ENCODE data around the gene PRXL2A. TPM values are rescaled to one million over a fixed set of nuclear protein-coding genes. Genes with fewer than 3 reads are reported as not detected.
A peak's percentile ranks its signal among the peaks of the same experiment; 100 is the strongest.

Gene PRXL2A
- total RNA-seq, 1 experiment from 2014 or later: 1.7 TPM

DNA sequence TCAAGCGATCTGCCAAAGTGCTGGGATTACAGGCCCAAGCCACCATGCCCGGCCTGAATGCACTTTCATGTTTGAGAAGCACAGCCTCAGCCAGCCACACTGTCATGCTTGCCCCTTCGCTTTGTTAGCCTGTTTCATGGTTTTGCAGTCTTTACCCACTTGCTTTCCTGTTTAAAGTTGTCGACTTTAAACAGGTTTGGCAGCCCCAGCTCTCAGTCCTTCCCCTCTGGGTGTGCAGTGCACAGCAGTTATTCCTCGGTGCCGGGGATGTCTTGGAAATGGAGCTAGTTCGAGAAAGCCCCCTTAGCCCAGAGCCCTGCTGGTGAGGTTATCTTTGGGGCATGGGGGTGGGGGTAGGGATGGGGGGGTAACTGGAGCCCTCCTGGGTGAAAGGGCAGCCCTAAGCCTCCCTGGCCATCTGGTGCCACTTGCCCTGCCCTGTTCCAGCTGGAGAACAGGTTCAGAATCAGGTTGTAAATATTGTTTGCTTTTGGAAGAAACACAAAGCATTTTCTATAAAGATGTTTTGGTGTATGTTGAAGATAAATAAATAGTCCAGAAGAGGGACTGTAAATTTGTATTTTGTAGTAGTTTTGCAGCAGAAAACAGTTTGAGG is 60.6 kb downstream of the PRXL2A start:
- Histone ChIP-seq H3K9me2 (replicated peaks; ENCODE audit: insufficient read depth, low read length) (no peaks in the 10 kb centered on the region), H2AFZ (ENCODE audit: low read length) (no peak overlapping the region), H3K4me1 (ENCODE audit: low read length) (peaks cover 26% of the 10 kb centered on the region), H3K4me3 (ENCODE audit: low read length) (no peak overlapping the region), H3K9ac (ENCODE audit: low read length) (no peak overlapping the region), H3K4me2 (ENCODE audit: low read depth, low read length, poor library complexity, severe bottlenecking) (no peak overlapping the region), H3K27me3 (ENCODE audit: low read length) (no peaks in the 10 kb centered on the region), H3K9me3 (ENCODE audit: low read length) (no peaks in the 10 kb centered on the region), H3K27ac (ENCODE audit: low read length) (no peak overlapping the region), H3K79me2 (ENCODE audit: low read length) (no peaks in the 10 kb centered on the region), H4K20me1 (ENCODE audit: insufficient read depth, low read depth, low read length) (no peaks in the 10 kb centered on the region), H3K36me3 (ENCODE audit: insufficient read depth, low read length) (no peaks in the 10 kb centered on the region)
- DNase-seq: no peak

DNA sequence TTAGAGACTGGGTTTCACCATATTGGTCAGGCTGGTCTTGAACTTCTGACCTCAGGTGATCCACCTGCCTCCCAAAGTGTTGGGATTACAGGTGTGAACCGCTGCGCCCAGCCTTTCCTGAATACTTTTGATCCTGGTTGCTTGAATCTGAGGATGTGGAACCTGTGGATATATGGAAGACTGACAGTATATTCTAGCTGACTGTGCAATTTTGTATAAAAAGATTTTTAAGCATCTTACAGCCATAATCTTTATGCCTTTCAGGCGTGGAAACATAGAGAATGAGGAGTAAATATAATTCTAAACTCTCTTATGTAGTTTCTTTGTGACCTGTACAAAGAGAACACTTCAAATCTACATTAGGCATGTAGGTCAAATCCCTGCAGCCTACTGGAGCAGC is 61.9 kb downstream of the PRXL2A start:
- Histone ChIP-seq H2AFZ (ENCODE audit: low read length) (no peak overlapping the region), H3K36me3 (ENCODE audit: insufficient read depth, low read length) (no peaks in the 10 kb centered on the region), H3K9me3 (ENCODE audit: low read length) (no peaks in the 10 kb centered on the region), H3K4me1 (ENCODE audit: low read length) (peaks cover 26% of the 10 kb centered on the region), H4K20me1 (ENCODE audit: insufficient read depth, low read depth, low read length) (no peaks in the 10 kb centered on the region), H3K4me3 (ENCODE audit: low read length) (no peak overlapping the region), H3K9ac (ENCODE audit: low read length) (no peak overlapping the region), H3K4me2 (ENCODE audit: low read depth, low read length, poor library complexity, severe bottlenecking) (no peak overlapping the region), H3K27me3 (ENCODE audit: low read length) (no peaks in the 10 kb centered on the region), H3K79me2 (ENCODE audit: low read length) (no peaks in the 10 kb centered on the region), H3K27ac (ENCODE audit: low read length) (no peak overlapping the region), H3K9me2 (replicated peaks; ENCODE audit: insufficient read depth, low read length) (no peaks in the 10 kb centered on the region)
- no peak for DNase-seq

DNA sequence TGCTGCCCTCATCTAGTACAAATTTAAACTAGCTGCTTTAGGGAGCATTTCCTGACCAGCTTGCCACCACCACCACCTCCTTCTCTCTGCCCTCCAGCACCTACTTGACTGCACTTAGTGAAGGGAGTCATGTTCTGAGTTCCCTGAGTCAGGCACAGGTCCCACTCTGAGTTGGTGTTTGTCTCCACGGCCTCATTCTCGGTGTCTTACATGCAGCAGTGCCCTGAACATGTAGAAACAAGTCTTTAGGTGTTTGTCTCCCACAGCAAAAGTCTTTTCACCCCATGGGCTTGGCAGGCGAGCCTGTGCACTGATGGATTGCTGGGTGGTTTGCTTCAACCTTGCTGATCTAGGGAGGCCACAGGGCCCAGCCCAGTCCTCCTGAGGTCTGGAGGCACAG is 62.6 kb downstream of the PRXL2A start:
- H4K20me1 ChIP-seq (ENCODE audit: insufficient read depth, low read depth, low read length): no peaks in the 10 kb centered on the region
- H3K4me2 ChIP-seq (ENCODE audit: low read depth, low read length, poor library complexity, severe bottlenecking): no peak overlapping the region
- peaks cover 26% of the 10 kb centered on the region for H3K4me1 ChIP-seq (ENCODE audit: low read length)
- no peak overlapping the region for H3K4me3 ChIP-seq (ENCODE audit: low read length)
- no peaks in the 10 kb centered on the region for H3K79me2 ChIP-seq (ENCODE audit: low read length)
- no peak overlapping the region for H3K27ac ChIP-seq (ENCODE audit: low read length)
- H2AFZ ChIP-seq (ENCODE audit: low read length): no peak overlapping the region
- no peaks in the 10 kb centered on the region for H3K9me3 ChIP-seq (ENCODE audit: low read length)
- no peak overlapping the region for H3K9ac ChIP-seq (ENCODE audit: low read length)
- H3K27me3 ChIP-seq (ENCODE audit: low read length): no peaks in the 10 kb centered on the region
- no peaks in the 10 kb centered on the region for H3K9me2 ChIP-seq (replicated peaks; ENCODE audit: insufficient read depth, low read length)
- no peaks in the 10 kb centered on the region for H3K36me3 ChIP-seq (ENCODE audit: insufficient read depth, low read length)
- no peak for DNase-seq

DNA sequence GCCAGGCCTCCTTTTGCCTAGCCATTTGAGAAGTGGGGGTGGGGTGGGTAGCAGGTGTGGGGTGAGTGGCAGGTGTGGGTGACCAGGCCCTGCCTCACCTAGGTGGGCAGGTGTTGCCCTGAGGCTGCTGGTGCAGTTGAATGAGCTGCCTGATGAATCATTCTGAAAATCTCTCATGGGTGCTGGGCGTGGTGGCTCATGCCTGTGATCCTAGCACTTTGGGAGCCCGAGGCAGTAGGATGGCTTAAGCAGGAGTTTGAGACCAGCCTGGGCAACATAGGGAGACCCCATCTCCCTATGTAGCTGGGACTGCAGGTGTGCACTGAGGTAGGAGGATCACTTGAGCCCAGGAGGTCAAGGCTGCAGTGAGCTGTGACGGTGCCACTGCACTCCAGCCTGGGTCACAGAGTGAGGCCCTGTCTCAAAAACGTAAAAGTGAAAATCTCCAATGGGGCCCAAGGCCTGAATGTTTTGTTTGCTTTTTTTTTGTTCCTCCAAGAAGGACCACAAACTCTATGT is 63.4 kb downstream of the PRXL2A start:
- Histone ChIP-seq H3K27ac (ENCODE audit: low read length) (no peak overlapping the region), H3K27me3 (ENCODE audit: low read length) (no peaks in the 10 kb centered on the region), H3K4me3 (ENCODE audit: low read length) (no peak overlapping the region), H3K9me2 (replicated peaks; ENCODE audit: insufficient read depth, low read length) (no peaks in the 10 kb centered on the region), H3K4me2 (ENCODE audit: low read depth, low read length, poor library complexity, severe bottlenecking) (peak overlapping the region; percentile 34), H3K4me1 (ENCODE audit: low read length) (peaks cover 26% of the 10 kb centered on the region), H3K9me3 (ENCODE audit: low read length) (no peaks in the 10 kb centered on the region), H3K79me2 (ENCODE audit: low read length) (no peaks in the 10 kb centered on the region), H3K9ac (ENCODE audit: low read length) (no peak overlapping the region), H3K36me3 (ENCODE audit: insufficient read depth, low read length) (no peaks in the 10 kb centered on the region), H4K20me1 (ENCODE audit: insufficient read depth, low read depth, low read length) (no peaks in the 10 kb centered on the region), H2AFZ (ENCODE audit: low read length) (no peak overlapping the region)
- no peak for DNase-seq

DNA sequence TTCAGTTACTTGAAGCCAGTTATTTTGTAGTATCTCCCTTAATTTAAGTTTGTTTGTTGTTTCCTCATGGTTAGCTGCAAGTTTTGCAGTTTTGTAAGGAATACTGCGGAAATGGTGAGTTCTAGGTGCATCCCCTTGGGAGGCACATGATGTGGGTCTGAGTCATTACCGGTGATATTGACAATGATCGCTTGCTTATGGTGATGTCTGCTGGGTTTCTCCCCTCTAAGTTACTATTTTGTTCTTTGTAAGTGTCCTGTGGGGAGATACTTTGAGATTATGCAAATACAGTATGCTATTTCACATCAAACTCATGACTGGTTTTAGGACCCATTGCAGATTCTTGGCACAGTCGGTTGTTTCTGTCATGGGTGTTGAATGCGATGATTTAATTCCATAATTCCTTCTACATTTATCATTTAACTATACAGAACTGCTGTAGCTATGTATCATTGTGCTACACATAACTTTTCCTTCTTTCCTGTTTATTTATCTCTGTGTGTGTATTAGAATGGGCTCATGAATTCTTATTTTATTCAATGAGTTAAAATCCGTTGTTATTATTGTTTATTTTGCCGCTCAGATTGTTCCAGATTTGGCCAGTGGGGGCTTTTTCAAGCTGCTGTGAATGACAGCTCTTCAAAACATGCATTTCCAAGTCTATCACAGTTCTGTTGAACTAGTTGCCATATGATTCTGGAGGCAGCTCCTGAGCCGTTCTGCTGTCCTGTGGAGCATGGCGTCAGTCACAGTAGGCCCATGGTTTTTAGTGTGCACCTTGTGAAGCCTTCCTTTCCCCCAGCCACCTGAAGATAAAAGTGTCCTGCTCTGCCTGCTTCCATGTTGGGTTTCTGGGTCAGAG is 64.1 kb downstream of the PRXL2A start:
- Histone ChIP-seq H2AFZ (ENCODE audit: low read length) (no peak overlapping the region), H3K36me3 (ENCODE audit: insufficient read depth, low read length) (no peaks in the 10 kb centered on the region), H4K20me1 (ENCODE audit: insufficient read depth, low read depth, low read length) (no peaks in the 10 kb centered on the region), H3K9me2 (replicated peaks; ENCODE audit: insufficient read depth, low read length) (no peaks in the 10 kb centered on the region), H3K9ac (ENCODE audit: low read length) (no peak overlapping the region), H3K79me2 (ENCODE audit: low read length) (no peaks in the 10 kb centered on the region), H3K27ac (ENCODE audit: low read length) (no peak overlapping the region), H3K9me3 (ENCODE audit: low read length) (no peaks in the 10 kb centered on the region), H3K27me3 (ENCODE audit: low read length) (no peaks in the 10 kb centered on the region), H3K4me2 (ENCODE audit: low read depth, low read length, poor library complexity, severe bottlenecking) (peak overlapping the region; percentile 34), H3K4me1 (ENCODE audit: low read length) (peaks cover 26% of the 10 kb centered on the region), H3K4me3 (ENCODE audit: low read length) (peak overlapping the region; percentile 17; the same call in 1 of the 2 replicates)
- peak; percentile 53 for DNase-seq

DNA sequence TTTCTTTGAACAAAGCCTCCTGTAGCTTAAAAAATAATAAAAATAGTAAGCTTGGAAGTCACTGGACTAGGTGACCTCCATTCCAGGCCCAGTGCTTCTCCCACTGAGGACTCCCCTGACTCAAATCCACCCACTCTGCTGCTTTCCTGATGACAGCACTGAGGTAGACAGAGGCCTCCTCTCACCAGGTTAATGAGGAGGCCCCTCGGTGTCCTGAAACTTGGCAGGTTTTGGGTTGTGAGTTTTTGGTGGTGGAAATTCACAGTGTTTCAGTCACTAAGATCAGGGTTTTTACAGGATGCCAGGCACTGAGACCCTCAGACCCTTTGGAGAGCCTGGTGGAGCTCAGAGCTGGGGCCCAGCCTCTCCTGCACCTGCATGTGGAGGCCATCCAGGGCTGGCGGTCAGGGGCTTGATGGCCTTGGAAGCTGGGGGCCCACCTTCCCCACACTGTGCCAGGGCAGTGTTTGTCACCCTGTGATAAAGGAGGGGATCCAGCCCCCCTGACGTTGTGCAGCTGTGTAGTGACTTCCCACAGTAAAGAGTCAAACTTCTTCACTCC is 64.8 kb downstream of the PRXL2A start:
- no peaks in the 10 kb centered on the region for H3K36me3 ChIP-seq (ENCODE audit: insufficient read depth, low read length)
- no peak for DNase-seq
- no peak overlapping the region for H3K9ac ChIP-seq (ENCODE audit: low read length)
- H3K27ac ChIP-seq (ENCODE audit: low read length): no peak overlapping the region
- H4K20me1 ChIP-seq (ENCODE audit: insufficient read depth, low read depth, low read length): no peaks in the 10 kb centered on the region
- H3K4me1 ChIP-seq (ENCODE audit: low read length): peaks cover 26% of the 10 kb centered on the region
- H3K27me3 ChIP-seq (ENCODE audit: low read length): no peaks in the 10 kb centered on the region
- H3K9me2 ChIP-seq (replicated peaks; ENCODE audit: insufficient read depth, low read length): no peaks in the 10 kb centered on the region
- H3K9me3 ChIP-seq (ENCODE audit: low read length): no peaks in the 10 kb centered on the region
- no peaks in the 10 kb centered on the region for H3K79me2 ChIP-seq (ENCODE audit: low read length)
- H3K4me3 ChIP-seq (ENCODE audit: low read length): no peak overlapping the region
- H3K4me2 ChIP-seq (ENCODE audit: low read depth, low read length, poor library complexity, severe bottlenecking): peak overlapping the region; percentile 34
- no peak overlapping the region for H2AFZ ChIP-seq (ENCODE audit: low read length)

DNA sequence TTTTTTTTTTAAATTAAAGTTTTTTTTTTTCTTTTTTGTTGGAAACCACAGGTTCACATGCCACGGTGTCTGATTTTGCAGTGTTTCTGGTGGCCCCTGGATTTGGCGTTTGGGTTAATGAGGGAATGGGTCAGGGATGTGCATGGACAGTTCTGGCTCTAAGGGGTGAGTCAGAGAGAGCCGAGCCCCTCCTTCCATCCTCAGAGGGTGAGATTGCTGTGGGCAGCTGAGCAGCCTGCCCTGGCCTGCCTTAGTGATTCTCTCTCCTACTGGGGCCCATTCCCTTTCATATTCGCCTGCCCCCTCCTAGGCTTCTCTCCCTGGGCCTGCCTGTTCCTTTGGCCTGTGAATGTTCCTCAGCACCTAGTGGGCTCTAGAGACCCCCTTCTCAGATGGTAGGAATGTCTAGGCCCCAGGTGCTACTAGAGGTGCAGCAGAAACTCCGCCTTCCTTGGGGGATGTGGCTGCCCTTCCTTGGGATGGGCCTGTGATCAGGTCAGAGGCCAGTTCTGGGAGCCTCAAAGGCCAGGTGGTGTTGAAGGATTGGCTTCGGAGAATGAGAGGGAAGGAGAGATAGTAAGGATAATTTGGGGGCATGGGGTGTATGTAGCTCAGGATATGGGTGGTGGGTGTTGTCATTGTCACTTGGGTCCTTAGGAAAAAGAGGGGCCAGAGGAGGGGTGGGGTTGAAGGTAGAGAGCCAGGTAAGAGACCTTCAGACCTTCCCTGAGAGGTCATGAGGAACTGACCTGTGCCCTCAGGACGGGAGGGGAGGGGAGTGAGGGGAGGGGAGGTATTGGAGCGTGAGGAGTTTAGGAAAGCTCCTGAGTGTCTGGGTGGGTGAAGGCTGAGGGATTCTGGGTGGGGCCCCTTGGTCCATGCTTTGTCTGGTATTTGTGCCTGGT is 65.6 kb downstream of the PRXL2A start:
- Histone ChIP-seq H2AFZ (ENCODE audit: low read length) (no peak overlapping the region), H3K4me1 (ENCODE audit: low read length) (peaks cover 26% of the 10 kb centered on the region), H3K4me2 (ENCODE audit: low read depth, low read length, poor library complexity, severe bottlenecking) (no peak overlapping the region), H3K9me2 (replicated peaks; ENCODE audit: insufficient read depth, low read length) (no peaks in the 10 kb centered on the region), H3K36me3 (ENCODE audit: insufficient read depth, low read length) (no peaks in the 10 kb centered on the region), H3K79me2 (ENCODE audit: low read length) (no peaks in the 10 kb centered on the region), H3K9me3 (ENCODE audit: low read length) (no peaks in the 10 kb centered on the region), H4K20me1 (ENCODE audit: insufficient read depth, low read depth, low read length) (no peaks in the 10 kb centered on the region), H3K9ac (ENCODE audit: low read length) (no peak overlapping the region), H3K27me3 (ENCODE audit: low read length) (no peaks in the 10 kb centered on the region), H3K4me3 (ENCODE audit: low read length) (no peak overlapping the region), H3K27ac (ENCODE audit: low read length) (no peak overlapping the region)
- no peak for DNase-seq

Measured in Karpas-422 (cell line).